ENCODE measurements around the gene PACRG. TPM values are rescaled to one million over a fixed set of nuclear protein-coding genes. Genes with fewer than 3 reads are reported as not detected.

The PACRG gene
- total and polyA plus RNA-seq, 2 of the 8 experiments (the other 6 are each of a cell fraction or from before 2014, with no cell fraction given) = 0.44 to 0.54 TPM

GRCh38 chr6:163263998-163264661, 536.4 kb downstream of the PACRG start (continued):
- no peak for TF ChIP-seq FOSL1 (IDR thresholded peaks at IDR 0.05; ENCODE audit: insufficient read depth, low read depth, low read length)
- TF ChIP-seq JUND (IDR thresholded peaks at IDR 0.05; ENCODE audit: low read length) = no peak
- TF ChIP-seq RNF2 (IDR thresholded peaks at IDR 0.05; ENCODE audit: borderline replicate concordance, low read depth, low read length, missing control alignments, poor library complexity, severe bottlenecking) = no peak
- TF ChIP-seq SAP30 (IDR thresholded peaks at IDR 0.05; ENCODE audit: insufficient read depth, insufficient replicate concordance, low read length) = no peak
- TF ChIP-seq, protein P1, sequence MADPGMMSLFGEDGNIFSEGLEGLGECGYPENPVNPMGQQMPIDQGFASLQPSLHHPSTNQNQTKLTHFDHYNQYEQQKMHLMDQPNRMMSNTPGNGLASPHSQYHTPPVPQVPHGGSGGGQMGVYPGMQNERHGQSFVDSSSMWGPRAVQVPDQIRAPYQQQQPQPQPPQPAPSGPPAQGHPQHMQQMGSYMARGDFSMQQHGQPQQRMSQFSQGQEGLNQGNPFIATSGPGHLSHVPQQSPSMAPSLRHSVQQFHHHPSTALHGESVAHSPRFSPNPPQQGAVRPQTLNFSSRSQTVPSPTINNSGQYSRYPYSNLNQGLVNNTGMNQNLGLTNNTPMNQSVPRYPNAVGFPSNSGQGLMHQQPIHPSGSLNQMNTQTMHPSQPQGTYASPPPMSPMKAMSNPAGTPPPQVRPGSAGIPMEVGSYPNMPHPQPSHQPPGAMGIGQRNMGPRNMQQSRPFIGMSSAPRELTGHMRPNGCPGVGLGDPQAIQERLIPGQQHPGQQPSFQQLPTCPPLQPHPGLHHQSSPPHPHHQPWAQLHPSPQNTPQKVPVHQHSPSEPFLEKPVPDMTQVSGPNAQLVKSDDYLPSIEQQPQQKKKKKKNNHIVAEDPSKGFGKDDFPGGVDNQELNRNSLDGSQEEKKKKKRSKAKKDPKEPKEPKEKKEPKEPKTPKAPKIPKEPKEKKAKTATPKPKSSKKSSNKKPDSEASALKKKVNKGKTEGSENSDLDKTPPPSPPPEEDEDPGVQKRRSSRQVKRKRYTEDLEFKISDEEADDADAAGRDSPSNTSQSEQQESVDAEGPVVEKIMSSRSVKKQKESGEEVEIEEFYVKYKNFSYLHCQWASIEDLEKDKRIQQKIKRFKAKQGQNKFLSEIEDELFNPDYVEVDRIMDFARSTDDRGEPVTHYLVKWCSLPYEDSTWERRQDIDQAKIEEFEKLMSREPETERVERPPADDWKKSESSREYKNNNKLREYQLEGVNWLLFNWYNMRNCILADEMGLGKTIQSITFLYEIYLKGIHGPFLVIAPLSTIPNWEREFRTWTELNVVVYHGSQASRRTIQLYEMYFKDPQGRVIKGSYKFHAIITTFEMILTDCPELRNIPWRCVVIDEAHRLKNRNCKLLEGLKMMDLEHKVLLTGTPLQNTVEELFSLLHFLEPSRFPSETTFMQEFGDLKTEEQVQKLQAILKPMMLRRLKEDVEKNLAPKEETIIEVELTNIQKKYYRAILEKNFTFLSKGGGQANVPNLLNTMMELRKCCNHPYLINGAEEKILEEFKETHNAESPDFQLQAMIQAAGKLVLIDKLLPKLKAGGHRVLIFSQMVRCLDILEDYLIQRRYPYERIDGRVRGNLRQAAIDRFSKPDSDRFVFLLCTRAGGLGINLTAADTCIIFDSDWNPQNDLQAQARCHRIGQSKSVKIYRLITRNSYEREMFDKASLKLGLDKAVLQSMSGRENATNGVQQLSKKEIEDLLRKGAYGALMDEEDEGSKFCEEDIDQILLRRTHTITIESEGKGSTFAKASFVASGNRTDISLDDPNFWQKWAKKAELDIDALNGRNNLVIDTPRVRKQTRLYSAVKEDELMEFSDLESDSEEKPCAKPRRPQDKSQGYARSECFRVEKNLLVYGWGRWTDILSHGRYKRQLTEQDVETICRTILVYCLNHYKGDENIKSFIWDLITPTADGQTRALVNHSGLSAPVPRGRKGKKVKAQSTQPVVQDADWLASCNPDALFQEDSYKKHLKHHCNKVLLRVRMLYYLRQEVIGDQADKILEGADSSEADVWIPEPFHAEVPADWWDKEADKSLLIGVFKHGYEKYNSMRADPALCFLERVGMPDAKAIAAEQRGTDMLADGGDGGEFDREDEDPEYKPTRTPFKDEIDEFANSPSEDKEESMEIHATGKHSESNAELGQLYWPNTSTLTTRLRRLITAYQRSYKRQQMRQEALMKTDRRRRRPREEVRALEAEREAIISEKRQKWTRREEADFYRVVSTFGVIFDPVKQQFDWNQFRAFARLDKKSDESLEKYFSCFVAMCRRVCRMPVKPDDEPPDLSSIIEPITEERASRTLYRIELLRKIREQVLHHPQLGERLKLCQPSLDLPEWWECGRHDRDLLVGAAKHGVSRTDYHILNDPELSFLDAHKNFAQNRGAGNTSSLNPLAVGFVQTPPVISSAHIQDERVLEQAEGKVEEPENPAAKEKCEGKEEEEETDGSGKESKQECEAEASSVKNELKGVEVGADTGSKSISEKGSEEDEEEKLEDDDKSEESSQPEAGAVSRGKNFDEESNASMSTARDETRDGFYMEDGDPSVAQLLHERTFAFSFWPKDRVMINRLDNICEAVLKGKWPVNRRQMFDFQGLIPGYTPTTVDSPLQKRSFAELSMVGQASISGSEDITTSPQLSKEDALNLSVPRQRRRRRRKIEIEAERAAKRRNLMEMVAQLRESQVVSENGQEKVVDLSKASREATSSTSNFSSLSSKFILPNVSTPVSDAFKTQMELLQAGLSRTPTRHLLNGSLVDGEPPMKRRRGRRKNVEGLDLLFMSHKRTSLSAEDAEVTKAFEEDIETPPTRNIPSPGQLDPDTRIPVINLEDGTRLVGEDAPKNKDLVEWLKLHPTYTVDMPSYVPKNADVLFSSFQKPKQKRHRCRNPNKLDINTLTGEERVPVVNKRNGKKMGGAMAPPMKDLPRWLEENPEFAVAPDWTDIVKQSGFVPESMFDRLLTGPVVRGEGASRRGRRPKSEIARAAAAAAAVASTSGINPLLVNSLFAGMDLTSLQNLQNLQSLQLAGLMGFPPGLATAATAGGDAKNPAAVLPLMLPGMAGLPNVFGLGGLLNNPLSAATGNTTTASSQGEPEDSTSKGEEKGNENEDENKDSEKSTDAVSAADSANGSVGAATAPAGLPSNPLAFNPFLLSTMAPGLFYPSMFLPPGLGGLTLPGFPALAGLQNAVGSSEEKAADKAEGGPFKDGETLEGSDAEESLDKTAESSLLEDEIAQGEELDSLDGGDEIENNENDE (IDR thresholded peaks at IDR 0.05; ENCODE audit: insufficient replicate concordance, low read length) = no peak
- TF ChIP-seq BCL11A (IDR thresholded peaks at IDR 0.05; ENCODE audit: low read depth in 2 of 2, low read length in 2 of 2) = no peak
- TF ChIP-seq POU5F1 (IDR thresholded peaks at IDR 0.05; ENCODE audit: low read depth, low read length) = no peak
